GM18517 (cell line): ENCODE results near the gene TNNC1.

Experiments
- ATAC-seq: cut with Tn5 transposase; IDR thresholded peaks from one replicate; pipeline ENCODE4 v1.9.1; 2021; ENCODE audit warnings: mild to moderate bottlenecking, moderate library complexity; ENCODE audit not compliant: unreplicated experiment

TNNC1 gene

GRCh38 chr3:52402101-52402521 lies 51.7 kb downstream of the TNNC1 start:
- ATAC-seq = no peak

- ATAC-seq = no peak
Measured at GRCh38 chr3:52401551-52401950, 52.3 kb downstream of the TNNC1 start.
